COR-L47 (cell line): ENCODE results near the gene ANKRD37.

Experiments used
- DNase-seq: peaks from one replicate; lab custom pipeline; 2025; lab: John Stamatoyannopoulos, UW

The ANKRD37 gene

GRCh38 chr4:185380320-185380719, 16.3 kb upstream of the ANKRD37 start:
- no peak for DNase-seq

DNA sequence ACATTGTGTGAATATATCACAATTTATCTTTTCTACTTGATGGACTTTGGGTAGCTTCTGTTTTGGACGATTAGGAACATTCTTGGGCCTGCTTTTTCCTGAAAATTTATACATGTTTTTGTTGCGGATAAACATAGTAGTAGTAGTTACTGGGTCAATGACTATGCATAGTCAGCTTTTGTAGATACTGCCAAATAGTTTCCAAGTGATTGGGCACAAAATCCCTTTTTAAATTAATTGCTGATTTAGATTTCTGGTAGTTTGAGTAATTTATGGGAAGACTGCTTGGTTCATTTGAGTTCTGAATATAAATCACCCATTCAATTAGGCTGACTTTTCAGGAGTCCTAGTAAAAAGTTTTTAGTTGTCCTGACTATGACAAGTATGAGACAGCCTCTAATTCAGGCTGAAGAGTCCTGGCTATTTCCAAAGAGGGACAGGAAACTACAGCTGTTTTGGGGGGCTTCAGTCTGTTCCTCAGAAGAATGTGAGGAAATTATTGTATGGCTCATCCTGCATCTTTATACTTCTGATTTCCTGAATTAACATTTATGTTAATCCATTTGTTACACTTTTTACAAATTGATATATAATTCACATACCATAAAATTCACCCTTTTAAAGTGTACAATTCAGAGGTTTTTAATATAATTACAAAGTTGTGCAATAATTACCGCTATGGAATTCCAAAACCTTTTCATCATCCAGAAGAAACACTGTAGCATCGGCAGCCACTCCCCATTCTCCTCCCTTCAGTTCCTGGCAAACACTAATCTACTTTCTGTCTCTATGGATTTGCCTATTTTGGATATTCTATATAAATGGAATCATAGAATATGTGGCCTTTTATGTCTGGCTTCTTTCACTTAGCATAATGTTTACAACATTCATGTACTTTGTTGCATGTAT, 15.1 kb upstream of the ANKRD37 start:
- no peak for DNase-seq

- DNase-seq: no peak
These were observed 13.9 kb upstream of the ANKRD37 start for GRCh38 chr4:185382754-185383153.

- no peak for DNase-seq
These were observed 13.2 kb upstream of the ANKRD37 start for GRCh38 chr4:185383451-185383850.

GRCh38 chr4:185384061-185384460, 12.6 kb upstream of the ANKRD37 start:
- DNase-seq: no peak

GRCh38 chr4:185384930-185385331, 11.7 kb upstream of the ANKRD37 start:
- DNase-seq: no peak

GRCh38 chr4:185387957-185388356, 8.7 kb upstream of the ANKRD37 start:
- DNase-seq: no peak

- DNase-seq: no peak
These were observed 5.7 kb upstream of the ANKRD37 start for GRCh38 chr4:185390941-185391340.

DNA sequence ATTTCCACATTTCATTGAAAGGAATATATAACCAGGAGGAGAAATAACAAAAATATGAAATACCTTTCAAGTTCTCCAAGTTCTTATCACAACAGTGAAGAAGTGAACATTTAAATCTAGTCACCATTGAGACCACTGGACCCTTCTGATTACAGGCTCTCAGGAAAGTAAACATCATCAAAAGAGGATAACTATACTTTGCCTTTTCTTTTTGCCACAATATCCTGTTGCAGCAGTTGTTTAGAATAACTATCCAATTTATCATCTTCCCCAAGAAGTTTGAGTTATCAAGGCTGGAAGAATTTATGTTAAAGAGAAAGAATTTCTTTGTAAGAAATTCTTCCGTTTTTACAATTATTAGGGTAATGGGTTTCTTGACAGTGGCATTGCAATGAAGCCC, 4.5 kb upstream of the ANKRD37 start:
- DNase-seq: no peak

DNA sequence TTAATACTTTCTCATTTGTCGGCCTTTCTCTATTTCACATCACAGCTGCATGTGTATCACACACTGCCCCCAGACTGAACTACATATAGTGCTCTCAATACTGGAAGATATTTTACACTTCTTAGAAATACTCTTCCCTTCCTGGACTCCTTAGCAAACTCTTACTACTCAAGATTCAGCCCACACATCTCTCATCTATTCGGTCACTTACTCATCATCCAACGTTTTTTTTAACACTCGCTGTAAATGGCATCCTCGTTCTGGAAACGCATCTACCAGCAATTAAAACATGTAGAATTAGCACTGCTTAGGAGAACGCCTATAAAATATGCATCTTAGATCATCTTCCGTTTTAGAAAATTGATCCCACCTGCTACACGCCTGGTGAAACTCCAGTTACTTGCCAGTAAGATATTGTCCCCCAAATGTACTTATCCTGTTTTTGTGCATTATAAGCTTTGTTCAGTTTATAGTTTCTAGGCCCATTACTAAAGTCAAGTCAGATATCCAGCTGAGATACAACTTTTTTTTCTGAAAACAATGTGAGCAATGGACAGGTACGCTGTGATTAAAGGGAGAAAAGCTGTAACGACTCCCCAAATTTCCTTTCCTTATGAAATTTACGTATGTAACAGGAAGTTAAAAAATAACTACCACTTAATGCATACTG, 1.9 kb upstream of the ANKRD37 start:
- no peak for DNase-seq

GRCh38 chr4:185395238-185395955, 1.2 kb upstream of the ANKRD37 start, which contains the start of gene LRP2BP:
TSS of gene LRP2BP (minus strand) at chr4:185395924. CDS start at chr4:185378186, 17,738 bp downstream.
- DNase-seq: no peak

- peak; percentile 96 for DNase-seq
These were observed 501 bp upstream of the ANKRD37 start for GRCh38 chr4:185395956-185396723.

DNA sequence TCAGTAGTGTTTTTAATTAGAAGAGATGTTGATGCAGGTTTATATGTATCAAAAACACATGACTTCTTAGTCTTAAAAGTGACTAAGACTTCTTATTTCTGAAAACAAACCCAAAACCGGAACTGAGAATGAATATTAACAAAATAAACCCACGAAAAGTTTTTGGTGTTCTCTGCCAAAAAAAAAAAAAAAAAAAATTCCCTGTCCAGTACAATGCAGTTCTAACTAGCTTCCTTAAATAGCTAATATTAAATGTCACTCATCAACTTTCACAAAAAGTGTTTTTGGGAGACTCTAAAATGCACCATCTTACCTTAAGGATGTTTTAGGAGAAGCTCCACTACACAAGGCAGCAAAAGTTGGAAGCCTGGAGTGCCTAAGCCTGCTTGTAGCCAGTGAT, 2.0 kb downstream of the ANKRD37 start:
- no peak for DNase-seq

DNA sequence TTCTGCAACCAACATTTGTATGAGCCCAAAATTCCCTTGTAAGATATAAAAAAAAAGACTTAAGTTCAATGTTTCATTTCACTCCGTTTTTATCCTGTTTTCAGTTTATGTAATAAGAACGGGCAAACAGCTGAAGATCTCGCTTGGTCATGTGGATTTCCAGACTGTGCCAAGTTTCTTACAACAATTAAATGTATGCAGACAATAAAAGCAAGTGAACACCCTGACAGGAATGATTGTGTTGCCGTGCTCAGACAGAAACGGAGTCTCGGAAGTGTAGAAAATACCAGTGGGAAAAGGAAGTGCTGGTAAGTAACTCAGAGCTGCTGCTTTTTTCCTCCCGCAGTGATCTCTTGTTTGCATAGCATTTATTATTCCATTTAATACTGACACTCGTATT, 2.8 kb downstream of the ANKRD37 start:
- DNase-seq: no peak

GRCh38 chr4:185404031-185404430, 7.4 kb downstream of the ANKRD37 start:
- DNase-seq: no peak

GRCh38 chr4:185405296-185405999, 8.8 kb downstream of the ANKRD37 start:
- no peak for DNase-seq

- DNase-seq: no peak
These were observed 11.8 kb downstream of the ANKRD37 start for GRCh38 chr4:185408432-185408831.

GRCh38 chr4:185411849-185412248, 15.2 kb downstream of the ANKRD37 start:
- DNase-seq: no peak

DNA sequence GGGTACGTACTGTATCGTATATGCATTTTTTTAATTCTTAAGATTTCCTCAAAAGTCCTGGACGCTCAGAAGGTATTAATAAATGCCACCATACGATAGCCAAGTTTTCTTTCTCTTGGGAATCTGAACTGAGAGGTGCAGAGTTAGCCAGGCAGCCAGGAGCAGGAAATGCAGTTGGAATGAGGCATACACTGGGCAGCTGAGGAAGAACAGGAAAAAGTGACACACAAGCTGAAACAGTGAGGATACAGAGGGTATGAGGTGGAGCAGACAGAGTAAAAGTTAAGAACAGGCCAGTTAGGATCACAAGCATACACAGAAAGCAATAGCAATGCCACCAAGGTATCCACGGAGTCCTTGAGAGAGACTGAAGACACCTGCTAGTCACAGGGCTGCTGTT, 15.8 kb downstream of the ANKRD37 start:
- DNase-seq: no peak

- no peak for DNase-seq
These were observed 20.3 kb downstream of the ANKRD37 start for GRCh38 chr4:185416955-185417354.
